Measurements from ENCODE around the gene RBM47. TPM values are rescaled to one million over a fixed set of nuclear protein-coding genes. Genes with fewer than 3 reads are reported as not detected.

The RBM47 gene
- total and polyA plus RNA-seq, 12 donors = 0.41 to 14.0 (median 2.1) TPM

- H3K27ac ChIP-seq = peak overlapping the region in 1 of 10 donors; percentile 83
- no peak for DNase-seq
- peaks cover 0 to 5% (median 0%) of the 10 kb centered on the region in 9 donors for H3K36me3 ChIP-seq
- H3K4me1 ChIP-seq = peaks cover 0 to 41% (median 0%) of the 10 kb centered on the region in 9 donors
- peak in 3 of 8 donors; percentile 57 to 69 (median 62) for ATAC-seq
- peaks cover 0 to 13% (median 0%) of the 10 kb centered on the region in 7 donors for H3K27me3 ChIP-seq
- TF ChIP-seq CTCF (IDR thresholded peaks at IDR 0.05) = no peak
- no peaks in the 10 kb centered on the region for H3K9me3 ChIP-seq
- intact Hi-C loops (cut with DNase I) = no loop called here
- WGBS, 2 donors = 56 to 61% methylated on average over 8 of the region's 8 CpGs
- no peak overlapping the region for H3K4me3 ChIP-seq
Measured at GRCh38 chr4:40586729-40587128, 42.9 kb downstream of the RBM47 start.

- Histone ChIP-seq H3K4me3 (no peak overlapping the region), H3K9me3 (no peaks in the 10 kb centered on the region), H3K36me3 (peaks cover 0 to 5% (median 0%) of the 10 kb centered on the region in 9 donors), H3K27me3 (peaks cover 0 to 13% (median 0%) of the 10 kb centered on the region in 7 donors), H3K27ac (peak overlapping the region in 1 of 10 donors; percentile 83), H3K4me1 (peaks cover 0 to 41% (median 0%) of the 10 kb centered on the region in 9 donors)
- ATAC-seq = no peak
- 75 to 79% methylated on average over 2 of the region's 2 CpGs for WGBS, 2 donors
- no peak for TF ChIP-seq CTCF (IDR thresholded peaks at IDR 0.05)
- intact Hi-C loops (cut with DNase I) = no loop called here
- no peak for DNase-seq
Measured at GRCh38 chr4:40586034-40586433, 43.6 kb downstream of the RBM47 start.

- Histone ChIP-seq H3K4me1 (peaks cover 0 to 45% (median 0%) of the 10 kb centered on the region in 9 donors), H3K9me3 (no peaks in the 10 kb centered on the region), H3K27ac (peak overlapping the region in 1 of 10 donors; percentile 83), H3K4me3 (no peak overlapping the region), H3K36me3 (no peaks in the 10 kb centered on the region), H3K27me3 (peaks cover 0 to 13% (median 0%) of the 10 kb centered on the region in 7 donors)
- WGBS, 2 donors = 70 to 75% methylated on average over 8 of the region's 8 CpGs
- DNase-seq (no peak), ATAC-seq (no peak)
- intact Hi-C loops (cut with DNase I) = no loop called here
- no peak for TF ChIP-seq CTCF (IDR thresholded peaks at IDR 0.05)
Measured at GRCh38 chr4:40585201-40585799, 44.4 kb downstream of the RBM47 start.

- Histone ChIP-seq H3K9me3 (no peaks in the 10 kb centered on the region), H3K4me1 (peaks cover 0 to 47% (median 0%) of the 10 kb centered on the region in 9 donors), H3K27me3 (peaks cover 0 to 13% (median 0%) of the 10 kb centered on the region in 7 donors), H3K27ac (no peak overlapping the region), H3K4me3 (no peak overlapping the region), H3K36me3 (no peaks in the 10 kb centered on the region)
- DNase-seq (no peak), ATAC-seq (no peak)
- no peak for TF ChIP-seq CTCF (IDR thresholded peaks at IDR 0.05)
- WGBS, 2 donors = 91% methylated on average over 3 of the region's 3 CpGs
- intact Hi-C loops (cut with DNase I) = no loop called here
Measured at GRCh38 chr4:40584517-40585141, 45.0 kb downstream of the RBM47 start.
